Activated T-helper 1 cell treated with Interleukin-2 at 50 U/mL for 16 hours (primary cell): ENCODE data around the gene SNU13.
"Not testable (repeated sequence)": the region's sequence is repeated elsewhere in the genome, so short reads cannot be mapped to it uniquely, and the experiment has no call there.

ENCODE experiments used
- DNase-seq: peaks from one replicate; pipeline ENCODE4 v3.0.0-alpha.2; 2020; ENCODE audit warnings: low read depth

The SNU13 gene

DNA sequence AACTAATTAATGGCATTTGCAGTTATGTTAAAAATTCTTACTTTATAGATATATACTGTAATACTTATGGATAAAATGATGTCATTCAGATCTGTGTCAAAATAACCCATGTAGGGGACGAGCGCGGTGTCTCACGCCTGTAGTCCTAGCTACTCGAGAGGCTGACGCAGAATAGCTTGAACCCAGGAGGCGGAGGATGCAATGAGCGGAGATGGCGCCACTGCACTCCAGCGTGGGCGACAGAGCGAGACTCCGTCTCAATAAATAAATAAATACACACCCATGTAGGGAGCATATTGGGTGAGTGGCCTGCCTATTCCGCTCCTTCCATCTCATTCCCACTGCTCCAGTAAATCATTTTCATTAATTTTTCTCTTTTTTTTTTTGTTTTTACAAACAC lies 7.1 kb downstream of the SNU13 start:
- DNase-seq: no peak

DNA sequence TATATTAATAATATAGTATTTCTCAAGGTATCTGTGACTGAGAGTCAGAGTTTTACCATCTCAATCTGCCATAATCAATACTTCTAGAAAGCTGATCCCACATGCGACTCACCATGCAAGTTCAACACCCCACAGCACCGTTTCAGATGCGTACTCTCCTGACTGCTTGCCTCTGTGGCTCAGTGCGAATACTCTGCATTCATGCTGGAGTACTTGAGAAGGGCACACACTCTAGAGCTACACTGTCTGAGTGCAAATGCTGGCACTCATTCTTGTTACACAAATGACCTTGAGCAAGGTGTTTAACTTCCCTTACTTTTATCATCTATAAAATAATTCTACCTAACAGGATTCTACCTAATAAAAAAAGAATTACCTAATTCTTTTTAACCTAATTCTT lies 12.5 kb downstream of the SNU13 start:
- no peak for DNase-seq

DNA sequence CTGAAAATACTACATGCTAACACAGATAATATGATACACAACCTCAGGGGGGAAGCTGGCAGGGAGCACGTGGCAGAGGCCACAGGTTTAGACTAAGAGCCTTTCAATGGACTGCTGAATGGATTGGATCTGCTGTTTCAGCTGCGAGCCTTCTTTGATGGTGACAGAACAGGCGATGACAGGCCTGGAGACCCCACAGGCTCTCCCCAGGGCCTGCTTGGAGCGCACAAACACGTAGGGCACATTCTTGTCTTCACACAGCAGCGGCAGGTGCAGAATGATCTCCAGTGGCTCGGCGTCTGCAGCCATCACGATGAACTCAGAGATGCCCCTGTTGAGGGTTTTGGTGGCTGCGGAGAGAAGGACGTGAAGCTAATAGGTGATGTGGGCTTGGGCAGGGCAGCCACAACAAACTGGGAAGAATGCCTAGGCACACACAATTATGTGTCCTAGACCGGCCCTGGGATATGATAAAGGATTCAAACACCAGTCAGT lies 13.8 kb downstream of the SNU13 start:
- DNase-seq: no peak

DNA sequence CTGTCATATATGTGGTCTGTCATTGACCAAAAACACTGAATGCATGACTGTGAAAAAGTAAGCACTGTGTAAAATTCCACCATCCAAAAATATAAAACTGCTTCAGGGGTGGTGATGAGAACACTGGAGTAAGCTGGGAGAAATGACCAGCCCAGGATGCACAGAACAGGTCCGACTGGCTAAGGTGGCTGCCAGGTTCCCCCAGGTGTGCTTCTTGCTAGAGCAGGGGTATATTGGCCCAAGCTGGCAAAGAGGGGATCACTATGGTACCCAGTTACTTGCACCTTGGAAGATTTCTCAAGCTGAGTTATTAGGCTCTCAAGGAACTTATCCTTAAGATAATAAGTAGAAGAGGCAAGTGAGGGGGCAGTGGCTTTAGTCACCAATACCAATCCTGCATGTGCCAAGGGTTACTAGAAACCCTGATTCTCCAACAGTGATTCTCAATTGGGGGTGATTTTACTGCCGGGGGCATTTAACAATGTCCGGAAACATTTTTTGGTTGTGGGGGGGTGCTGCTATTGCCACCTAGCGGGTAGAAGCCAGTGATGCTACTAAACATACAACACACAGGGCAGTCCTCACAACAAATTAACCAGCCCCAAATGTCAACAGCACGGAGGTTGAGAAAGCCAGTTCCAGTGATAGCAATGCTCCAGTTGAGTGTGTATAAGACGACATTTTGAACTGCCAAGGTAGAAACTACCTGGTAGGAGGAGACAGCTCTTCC lies 15.7 kb downstream of the SNU13 start:
- DNase-seq: no peak

DNA sequence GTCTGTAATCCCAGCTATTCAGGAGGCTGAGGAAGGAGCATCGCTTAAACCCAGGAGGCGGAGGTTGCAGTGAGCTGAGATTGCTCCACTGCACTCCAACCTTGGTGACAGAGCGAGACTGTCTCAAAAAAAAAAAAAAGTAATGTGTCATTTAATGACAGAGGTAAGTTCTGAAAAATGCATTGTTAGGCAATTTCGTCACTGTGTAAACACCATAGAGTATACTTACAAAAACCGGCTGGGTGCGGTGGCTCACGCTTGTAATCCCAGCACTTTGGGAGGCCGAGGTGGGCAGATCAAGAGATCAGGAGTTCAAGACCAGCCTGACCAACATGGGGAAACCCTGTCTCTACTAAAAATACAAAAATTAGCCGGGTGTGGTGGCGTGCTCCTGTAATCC lies 16.6 kb downstream of the SNU13 start:
- not testable (repeated sequence) for DNase-seq

DNA sequence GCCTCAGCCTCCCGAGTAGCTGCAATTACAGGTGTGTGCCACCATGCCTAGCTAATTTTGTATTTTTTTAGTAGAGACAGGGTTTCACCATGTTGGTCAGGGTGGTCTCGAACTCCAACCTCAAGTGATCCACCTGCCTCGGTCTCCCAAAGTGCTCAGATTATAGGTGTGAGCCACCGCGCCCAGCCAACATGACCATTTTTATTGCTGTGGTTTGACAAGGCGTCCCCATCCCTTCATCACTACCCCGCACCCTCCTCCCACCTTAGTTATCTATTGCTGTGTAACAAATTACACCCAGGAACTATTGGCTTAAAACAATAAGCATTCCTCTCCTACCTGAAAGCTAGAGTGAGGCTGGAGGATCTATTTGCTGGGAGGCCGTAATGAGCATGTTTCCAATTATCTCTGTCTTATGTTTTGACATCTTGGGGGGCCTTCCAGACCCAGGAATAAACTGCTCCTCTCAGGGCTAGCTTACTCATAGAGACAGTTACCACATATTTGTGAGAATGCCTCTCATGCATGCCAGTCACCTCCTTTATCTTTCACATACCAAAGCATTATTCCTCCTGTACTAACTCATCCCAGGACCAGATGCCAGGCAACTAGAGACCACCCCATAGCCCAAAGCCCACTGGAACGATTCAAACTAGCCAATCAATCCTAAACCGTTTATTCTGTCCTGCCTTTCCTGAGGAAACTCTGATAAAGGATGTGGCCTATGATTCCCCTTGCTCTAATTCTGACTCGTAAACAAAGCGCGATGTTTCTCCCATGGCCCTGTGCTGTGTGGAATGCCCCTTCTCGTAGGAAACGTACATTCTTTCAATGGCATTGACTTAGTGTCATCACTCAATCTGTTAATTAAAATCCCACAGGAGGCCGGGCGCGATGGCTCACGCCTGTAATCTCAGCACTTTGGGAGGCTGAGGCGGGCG lies 19.4 kb downstream of the SNU13 start:
- DNase-seq: no peak

DNA sequence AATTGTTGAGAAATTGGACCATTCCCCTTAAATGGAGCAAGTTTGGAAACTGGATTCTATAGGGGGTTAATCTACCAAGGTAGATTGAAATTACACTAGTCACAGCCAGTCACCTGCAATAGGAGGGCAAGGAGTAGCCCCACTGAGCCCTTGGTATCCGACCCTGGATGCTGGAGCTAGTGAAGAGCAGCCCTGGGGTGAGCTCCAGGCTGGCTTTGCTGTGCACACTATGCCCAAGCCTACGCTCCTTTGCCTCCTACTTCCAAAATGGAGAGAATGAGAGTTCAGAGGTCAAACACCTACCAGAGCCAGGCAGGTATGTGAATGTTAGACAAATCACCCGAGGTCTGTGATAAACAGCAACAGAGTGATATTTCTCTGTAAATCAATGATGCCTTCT lies 23.7 kb downstream of the SNU13 start:
- no peak for DNase-seq

DNA sequence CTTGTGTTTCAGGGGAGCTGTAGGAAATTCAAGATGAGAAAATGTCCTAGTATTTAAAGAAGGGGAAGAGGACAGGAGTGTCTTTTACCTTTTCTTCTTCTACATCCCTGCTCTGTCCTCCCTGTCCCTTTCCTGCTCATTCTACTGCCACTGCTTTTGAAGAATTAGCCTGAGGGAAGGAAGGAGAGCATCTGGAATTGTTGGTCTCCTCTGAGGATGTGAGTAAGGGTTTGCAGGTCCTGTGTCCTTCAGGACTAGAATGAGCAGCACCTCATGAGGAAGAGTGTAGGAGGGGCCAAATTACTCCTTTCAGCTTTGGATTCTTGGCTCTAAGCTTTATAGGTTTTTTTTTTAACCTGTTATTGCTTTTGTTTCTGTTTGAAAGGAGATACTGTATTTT lies 24.2 kb downstream of the SNU13 start:
- no peak for DNase-seq

DNA sequence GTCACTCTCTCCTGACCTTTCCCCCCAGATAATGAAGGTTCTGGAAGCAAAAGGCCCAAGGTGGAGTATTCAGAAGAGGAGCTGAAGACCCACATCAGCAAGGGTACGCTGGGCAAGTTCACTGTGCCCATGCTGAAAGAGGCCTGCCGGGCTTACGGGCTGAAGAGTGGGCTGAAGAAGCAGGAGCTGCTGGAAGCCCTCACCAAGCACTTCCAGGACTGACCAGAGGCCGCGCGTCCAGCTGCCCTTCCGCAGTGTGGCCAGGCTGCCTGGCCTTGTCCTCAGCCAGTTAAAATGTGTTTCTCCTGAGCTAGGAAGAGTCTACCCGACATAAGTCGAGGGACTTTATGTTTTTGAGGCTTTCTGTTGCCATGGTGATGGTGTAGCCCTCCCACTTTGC lies 25.1 kb downstream of the SNU13 start:
- not testable (repeated sequence) for DNase-seq

DNA sequence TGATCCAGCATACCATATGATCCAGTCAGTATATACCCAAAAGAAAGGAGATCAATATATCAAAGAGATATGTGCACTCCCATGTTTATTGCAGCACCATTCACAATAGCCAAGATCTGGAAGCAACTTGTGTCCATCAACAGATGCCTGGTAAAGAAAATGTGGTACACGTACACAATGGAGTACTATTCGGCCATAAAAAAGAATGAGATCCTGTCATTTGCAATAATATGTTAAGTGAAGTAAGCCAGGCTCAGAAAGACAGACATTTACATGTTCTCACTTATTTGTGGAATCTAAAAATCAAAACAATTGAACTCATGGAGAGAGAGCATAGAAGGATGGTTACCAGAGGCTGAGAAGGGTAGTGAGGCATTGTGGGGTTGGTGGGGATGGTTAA lies 27.0 kb downstream of the SNU13 start:
- DNase-seq: no peak

DNA sequence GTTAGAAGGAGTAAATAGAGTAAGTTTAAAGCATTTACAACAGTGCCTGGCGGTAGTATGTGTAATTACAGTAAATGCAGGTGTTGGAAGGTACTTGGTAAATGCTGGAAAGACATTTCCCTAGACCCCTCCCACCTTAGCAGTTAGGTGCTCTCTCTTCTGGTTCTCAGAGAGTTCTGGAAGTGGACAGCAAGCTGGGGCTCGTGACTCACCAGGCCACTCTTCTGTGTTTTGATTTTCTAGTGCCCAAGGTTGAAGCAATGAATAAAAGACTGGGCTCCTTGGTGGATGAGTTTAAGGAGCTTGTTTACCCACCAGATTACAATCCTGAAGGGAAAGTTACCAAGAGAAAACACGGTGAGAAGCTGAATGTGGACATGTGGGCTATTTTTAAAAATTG lies 27.6 kb downstream of the SNU13 start:
- DNase-seq: no peak

DNA sequence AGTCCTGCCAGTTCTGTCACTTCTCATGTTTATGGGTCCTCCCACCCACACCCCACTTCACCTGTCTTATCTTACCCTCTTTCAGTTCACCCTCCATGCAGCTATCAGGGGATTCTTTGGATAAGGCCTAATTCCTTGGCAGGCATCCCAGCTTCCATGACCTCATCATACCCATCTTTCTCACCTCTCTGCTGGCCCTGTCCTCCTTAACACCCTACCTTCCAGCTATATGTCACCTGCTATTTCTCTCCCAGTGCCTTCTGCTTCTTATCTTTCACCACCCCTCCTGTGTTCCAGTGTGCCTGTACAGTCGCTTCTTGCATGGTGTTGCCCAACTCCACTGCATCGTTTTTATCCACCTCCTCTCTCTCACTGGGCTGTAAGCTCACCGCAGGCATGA lies 28.3 kb downstream of the SNU13 start:
- DNase-seq: no peak

DNA sequence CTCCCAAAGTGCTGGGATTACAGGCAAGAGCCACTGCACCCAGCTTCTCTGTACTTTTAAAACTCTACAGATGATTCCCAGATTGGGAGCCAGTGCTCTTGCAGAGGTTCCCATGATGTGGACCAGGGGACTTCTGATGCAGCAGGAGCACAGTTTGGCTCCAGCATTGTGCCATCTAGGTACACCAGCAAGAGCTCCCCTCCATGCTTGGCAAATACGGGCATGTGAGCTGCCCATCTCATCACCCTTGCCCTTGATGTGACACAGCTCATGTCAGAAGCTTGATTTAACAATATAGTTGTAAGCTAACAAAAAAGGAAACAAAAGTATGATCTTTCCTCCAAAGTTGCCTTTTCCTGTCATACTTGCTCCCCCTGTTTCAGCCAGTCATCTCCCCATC lies 28.7 kb downstream of the SNU13 start:
- DNase-seq: no peak

DNA sequence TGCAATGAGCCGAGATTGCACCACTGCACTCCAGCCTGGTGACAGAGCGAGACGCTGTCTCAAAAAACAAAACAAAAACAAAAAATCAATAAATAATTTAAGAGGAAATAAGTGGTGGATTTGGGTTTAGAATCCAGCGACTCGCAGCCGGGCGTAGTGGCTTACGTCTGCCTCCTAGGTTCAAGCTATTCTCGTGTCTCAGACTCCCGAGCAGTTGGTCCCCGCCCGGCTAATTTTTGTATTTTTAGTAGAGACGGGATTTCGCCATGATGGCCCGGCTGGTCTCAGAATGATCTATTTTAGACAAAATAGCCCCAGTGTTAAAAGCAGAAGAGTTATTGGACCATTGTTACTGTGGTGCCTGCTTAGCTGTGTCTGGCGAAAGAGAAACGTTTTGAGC lies 29.8 kb downstream of the SNU13 start:
- no peak for DNase-seq

DNA sequence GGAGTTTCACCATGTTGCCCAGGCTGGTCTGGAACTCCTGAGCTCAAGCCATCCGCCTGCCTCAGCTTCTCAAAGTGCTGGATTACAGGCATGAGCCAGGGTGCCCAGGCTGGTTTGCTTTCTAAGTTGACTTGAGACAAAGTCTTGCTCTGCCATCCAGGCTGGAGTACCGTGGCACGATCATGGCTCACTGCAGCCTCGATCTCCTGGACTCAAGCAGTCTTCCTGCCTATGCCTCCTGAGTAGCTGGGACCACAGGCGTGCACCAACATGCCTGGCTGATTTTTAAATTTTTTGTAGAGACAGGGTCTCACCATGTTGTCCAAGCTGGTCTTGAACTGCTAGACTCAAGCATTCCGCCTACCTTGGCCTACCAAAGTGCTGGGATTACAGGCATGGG lies 31.0 kb downstream of the SNU13 start:
- DNase-seq: no peak

DNA sequence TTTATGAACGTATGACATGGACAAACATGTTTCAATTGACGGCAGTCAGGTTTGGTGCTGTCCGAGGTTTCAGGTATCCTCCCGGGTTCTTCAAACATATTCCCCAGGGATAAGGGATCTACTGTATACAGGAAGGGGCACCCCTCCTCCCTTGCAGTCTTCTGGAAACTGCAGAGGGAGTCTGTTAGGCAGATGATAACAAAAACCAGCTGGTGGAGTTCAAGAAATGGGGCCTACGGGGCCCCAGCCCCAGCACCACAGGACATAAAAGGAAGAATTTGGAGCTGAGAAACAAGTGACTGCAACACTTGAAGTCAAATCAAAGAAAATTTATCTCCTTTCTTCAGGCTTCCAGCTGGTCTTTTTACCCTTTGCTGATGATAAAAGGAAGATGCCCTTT lies 32.1 kb downstream of the SNU13 start:
- DNase-seq: no peak

DNA sequence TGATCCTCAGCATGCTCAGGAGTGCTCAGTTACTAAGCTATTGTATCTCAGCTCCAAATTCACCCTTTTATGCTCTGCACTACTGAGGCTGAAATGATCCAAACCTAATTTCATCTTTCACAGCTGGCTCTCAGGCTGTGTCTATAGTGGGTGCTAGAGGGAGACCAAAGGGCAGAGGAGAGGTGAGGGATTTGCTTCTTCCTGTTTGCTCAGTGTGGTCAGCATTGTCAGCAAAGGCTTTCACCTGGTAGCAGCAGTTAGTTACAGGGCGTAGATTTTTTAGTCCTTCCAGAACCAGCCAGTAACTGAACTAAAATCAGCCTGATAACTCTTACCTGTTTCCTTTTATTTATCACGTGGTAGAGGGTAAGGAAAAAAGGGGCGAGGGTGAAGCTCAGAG lies 34.3 kb downstream of the SNU13 start:
- no peak for DNase-seq

DNA sequence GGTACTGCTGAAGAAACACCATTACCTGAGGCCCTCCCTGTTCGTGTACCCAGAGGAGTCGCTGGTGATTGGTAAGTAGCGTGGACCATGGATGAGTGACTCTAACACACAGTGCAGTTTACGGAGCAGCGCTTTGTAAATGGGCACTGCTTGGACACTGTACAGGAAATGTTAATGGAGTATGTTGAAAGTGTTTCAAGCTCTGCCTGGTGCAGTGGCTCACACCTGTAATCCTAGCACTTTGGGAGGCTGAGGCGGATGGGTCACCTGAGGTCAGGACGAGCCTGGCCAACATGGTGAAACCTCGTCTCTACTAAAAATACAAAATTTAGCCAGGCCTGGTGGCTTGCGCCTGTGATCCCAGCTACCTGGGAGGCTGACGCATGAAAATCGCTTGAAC lies 37.8 kb downstream of the SNU13 start:
- no peak for DNase-seq

DNA sequence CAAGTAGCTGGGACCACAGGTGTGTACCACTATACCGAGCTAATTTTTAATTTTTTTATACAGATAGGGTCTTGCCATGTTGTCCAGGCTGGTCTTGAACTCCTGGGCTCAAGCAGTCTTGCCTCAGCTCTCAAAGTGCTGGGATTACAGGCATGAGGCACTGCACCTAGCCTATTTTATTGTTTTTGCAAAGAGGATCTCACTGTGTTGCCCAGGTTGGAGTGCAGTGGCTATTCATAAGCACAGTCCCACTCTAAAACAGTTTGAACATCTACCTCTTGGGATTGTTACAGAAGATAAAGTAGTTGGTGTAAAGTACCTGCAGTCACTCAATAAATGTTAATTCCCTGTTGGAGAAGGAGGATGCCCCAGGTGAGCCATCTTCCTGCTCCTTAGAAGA lies 38.4 kb downstream of the SNU13 start:
- DNase-seq: no peak

DNA sequence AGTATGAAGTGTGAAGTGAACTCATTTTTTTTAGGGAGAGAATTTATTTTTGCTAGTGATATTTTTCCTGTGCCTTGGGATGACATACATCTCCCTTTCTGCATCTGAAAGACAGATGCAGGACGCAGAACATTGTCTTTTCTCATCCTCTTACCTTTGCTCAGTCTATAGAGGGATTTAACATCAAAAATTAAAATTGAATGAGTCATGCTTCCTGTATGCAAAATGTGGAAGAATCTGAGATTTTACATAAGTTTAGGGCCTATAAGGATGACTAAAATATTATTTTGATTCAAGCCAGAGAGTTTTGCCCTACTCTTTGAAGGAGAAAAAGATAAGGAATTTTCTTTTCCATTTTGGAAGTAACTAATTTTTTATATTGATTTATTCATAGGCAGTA lies 40.2 kb downstream of the SNU13 start:
- no peak for DNase-seq

DNA sequence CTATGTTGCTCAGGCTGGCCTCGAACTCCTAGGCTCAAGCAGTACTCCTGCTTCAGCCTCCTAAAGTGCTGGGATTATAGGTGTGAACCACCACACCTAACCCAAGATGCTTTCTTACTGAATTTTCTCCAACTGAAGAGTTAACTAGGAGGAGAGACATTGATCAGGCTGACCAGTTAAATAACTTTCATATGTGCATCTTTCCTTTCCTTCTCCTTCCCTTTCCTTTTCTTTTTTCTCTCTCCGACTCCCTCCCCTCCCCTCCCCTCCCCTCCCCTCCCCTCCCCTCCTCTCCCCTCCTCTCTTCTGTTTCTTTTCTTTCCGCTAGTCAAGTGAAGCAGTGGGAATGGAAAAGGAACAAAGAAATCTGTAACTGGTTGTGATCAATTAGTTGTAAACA lies 40.9 kb downstream of the SNU13 start:
- DNase-seq: no peak

DNA sequence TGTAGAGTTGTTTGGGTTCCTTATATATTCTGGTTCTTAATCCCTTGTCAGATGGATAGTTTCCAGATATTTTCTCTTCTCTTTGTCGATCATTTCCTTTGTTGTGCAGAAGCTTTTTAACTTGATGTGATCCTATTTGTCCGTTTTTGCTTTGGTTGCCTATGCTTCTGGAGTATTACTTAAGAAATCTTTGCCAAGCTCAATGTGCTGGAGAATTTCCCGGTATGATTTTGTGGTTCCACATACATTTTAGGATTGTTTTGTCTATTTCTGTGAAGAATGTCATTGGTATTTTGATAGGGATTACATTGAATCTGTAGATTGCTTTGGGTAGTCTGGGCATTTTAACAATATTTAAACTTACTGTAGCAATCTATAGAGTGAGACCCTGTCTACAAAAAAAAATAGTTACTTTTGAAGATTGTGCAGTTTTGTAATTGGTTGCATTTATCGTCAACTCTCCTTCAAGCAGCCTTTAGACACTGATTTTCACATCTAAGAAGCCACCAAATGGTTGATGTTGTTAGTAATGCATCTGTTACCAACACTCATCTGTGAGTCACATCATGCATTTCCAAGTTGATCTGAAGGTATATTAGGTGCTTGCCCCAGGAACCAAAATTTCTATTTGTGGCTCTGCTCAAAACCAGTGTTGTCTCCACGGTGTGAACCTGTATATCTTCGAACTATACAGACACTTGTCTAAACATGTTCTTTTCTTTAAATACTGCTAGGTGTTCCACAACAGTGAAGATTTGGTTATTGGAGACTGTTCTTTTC lies 46.1 kb downstream of the SNU13 start:
- DNase-seq: no peak

DNA sequence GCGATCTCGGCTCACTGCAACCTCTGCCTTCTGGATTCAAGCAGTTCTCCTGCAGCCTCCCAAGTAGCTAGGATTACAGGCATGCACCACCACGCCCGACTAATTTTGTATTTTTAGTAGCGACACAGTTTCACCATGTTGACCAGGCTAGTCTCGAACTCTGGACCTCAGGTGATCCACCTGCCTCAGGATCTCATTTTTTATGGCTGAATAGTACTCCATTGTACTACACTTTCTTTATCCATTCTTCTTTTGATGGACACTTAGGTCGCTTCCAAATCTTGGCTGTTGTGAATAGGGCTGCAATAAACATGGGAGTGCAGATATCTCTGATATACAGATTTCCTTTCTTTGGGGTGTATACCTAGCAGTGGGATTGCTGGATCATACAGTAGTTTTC lies 46.8 kb downstream of the SNU13 start:
- no peak for DNase-seq
